Loucy (cell line): ENCODE data around the gene C3orf18.

ENCODE experiments used
- H2AFZ ChIP-seq: fragments of 200-600 bp; sonication (generic); 2 replicates; pipeline ENCODE4 v1.6.0; 2016; ENCODE audit warnings: antibody characterized with exemption, mild to moderate bottlenecking, low read length, moderate library complexity
- H3F3A ChIP-seq: fragments of 200-600 bp; 2 replicates; pipeline ENCODE4 v1.6.0; 2016; ENCODE audit warnings: antibody characterized with exemption, low read depth, mild to moderate bottlenecking
- H3K27me3 ChIP-seq: fragments of 200-600 bp; sonication (generic); 2 replicates; pipeline ENCODE4 v1.6.1; 2014; ENCODE audit warnings: low read length, mild to moderate bottlenecking; ENCODE audit not compliant: insufficient read depth, poor library complexity, severe bottlenecking
- H3K36me3 ChIP-seq: fragments of 200-600 bp; sonication (generic); 2 replicates; pipeline ENCODE4 v1.6.1; 2016; ENCODE audit warnings: low read length; ENCODE audit not compliant: insufficient read depth
- H3K4me1 ChIP-seq: fragments of 200-600 bp; sonication (generic); 2 replicates; pipeline ENCODE4 v1.5.1; 2014; ENCODE audit warnings: low read length, mild to moderate bottlenecking; ENCODE audit not compliant: insufficient read depth, poor library complexity, severe bottlenecking
- H3K4me2 ChIP-seq: fragments of 200-600 bp; sonication (generic); 2 replicates; pipeline ENCODE4 v1.6.0; 2014; ENCODE audit warnings: antibody characterized with exemption, low read length, low read depth, mild to moderate bottlenecking; ENCODE audit not compliant: poor library complexity, severe bottlenecking
- H3K4me3 ChIP-seq: fragments of 200-600 bp; sonication (generic); 2 replicates; pipeline ENCODE4 v1.5.1; 2014; ENCODE audit warnings: low read length, mild to moderate bottlenecking, mixed read lengths; ENCODE audit not compliant: poor library complexity, severe bottlenecking
- H3K79me2 ChIP-seq: fragments of 200-600 bp; sonication (generic); 2 replicates; pipeline ENCODE4 v1.6.1; 2014; ENCODE audit warnings: low read length; ENCODE audit not compliant: insufficient read depth
- H3K9ac ChIP-seq: fragments of 200-600 bp; sonication (generic); 2 replicates; pipeline ENCODE4 v1.6.0; 2014; ENCODE audit warnings: mild to moderate bottlenecking, low read depth, low read length, moderate library complexity; ENCODE audit not compliant: poor library complexity, severe bottlenecking
- H3K9me2 ChIP-seq: fragments of 200-600 bp; sonication (generic); replicated peaks from 2 replicates; pipeline ENCODE4 v1.6.1; 2016; ENCODE audit warnings: low read depth, low read length, mixed read lengths
- H3K9me3 ChIP-seq: fragments of 200-600 bp; sonication (generic); 2 replicates; pipeline ENCODE4 v1.6.1; 2014; ENCODE audit warnings: mild to moderate bottlenecking, antibody characterized with exemption, low read length, low read depth; ENCODE audit not compliant: insufficient read depth
- H4K20me1 ChIP-seq: fragments of 200-600 bp; sonication (generic); 2 replicates; pipeline ENCODE4 v1.6.0; 2014; ENCODE audit warnings: antibody characterized with exemption, low read length, mild to moderate bottlenecking; ENCODE audit not compliant: insufficient read depth, poor library complexity, severe bottlenecking
- EZH2phosphoT487 ChIP-seq: fragments of 200-600 bp; IDR thresholded peaks from 2 replicates; pipeline ENCODE4 v1.6.1; 2018; ENCODE audit warnings: antibody characterized with exemption, mild to moderate bottlenecking, moderate library complexity, borderline replicate concordance
- TF ChIP-seq, protein P1 (sequence below): fragments of 200-600 bp; sonication (generic); conservative IDR thresholded peaks from 2 replicates; pipeline ENCODE4 v1.5.1; 2014; ENCODE audit warnings: mild to moderate bottlenecking, antibody characterized with exemption, low read length

The C3orf18 gene

DNA sequence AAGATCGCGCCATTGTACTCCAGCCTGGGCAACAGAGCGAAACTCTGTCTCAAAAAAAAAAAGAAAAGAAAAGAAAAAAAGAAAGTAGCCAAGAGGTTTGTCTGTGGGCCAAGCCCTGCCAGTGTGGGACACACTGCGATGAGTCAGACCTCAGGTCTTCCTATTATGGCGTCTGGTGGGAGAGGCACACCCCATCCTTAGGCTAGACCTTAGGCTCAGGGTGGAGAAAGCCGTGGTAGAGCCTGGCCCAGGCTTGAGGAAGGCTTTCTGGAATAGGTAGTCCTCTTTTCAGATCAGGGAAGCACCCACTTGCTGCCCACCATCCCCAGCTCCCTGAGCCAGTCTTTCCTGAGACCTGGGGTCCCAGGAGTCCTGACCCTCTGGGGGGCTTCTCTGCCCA lies 7.8 kb upstream of the C3orf18 start:
- TF ChIP-seq, protein P1, sequence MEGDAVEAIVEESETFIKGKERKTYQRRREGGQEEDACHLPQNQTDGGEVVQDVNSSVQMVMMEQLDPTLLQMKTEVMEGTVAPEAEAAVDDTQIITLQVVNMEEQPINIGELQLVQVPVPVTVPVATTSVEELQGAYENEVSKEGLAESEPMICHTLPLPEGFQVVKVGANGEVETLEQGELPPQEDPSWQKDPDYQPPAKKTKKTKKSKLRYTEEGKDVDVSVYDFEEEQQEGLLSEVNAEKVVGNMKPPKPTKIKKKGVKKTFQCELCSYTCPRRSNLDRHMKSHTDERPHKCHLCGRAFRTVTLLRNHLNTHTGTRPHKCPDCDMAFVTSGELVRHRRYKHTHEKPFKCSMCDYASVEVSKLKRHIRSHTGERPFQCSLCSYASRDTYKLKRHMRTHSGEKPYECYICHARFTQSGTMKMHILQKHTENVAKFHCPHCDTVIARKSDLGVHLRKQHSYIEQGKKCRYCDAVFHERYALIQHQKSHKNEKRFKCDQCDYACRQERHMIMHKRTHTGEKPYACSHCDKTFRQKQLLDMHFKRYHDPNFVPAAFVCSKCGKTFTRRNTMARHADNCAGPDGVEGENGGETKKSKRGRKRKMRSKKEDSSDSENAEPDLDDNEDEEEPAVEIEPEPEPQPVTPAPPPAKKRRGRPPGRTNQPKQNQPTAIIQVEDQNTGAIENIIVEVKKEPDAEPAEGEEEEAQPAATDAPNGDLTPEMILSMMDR = no peak
- TF ChIP-seq EZH2phosphoT487 = no peak
- H3F3A ChIP-seq = no peaks in the 10 kb centered on the region
- H3K36me3 ChIP-seq = no peaks in the 10 kb centered on the region
- no peaks in the 10 kb centered on the region for H3K9me3 ChIP-seq
- H3K9ac ChIP-seq = no peak overlapping the region
- no peak overlapping the region for H3K4me3 ChIP-seq
- H4K20me1 ChIP-seq = no peaks in the 10 kb centered on the region
- no peaks in the 10 kb centered on the region for H3K9me2 ChIP-seq
- H3K79me2 ChIP-seq = peaks cover 3% of the 10 kb centered on the region; the same call in 1 of the 2 replicates
- H2AFZ ChIP-seq = no peak overlapping the region
- no peak overlapping the region for H3K4me2 ChIP-seq
- peaks cover 6% of the 10 kb centered on the region for H3K4me1 ChIP-seq
- no peaks in the 10 kb centered on the region for H3K27me3 ChIP-seq

DNA sequence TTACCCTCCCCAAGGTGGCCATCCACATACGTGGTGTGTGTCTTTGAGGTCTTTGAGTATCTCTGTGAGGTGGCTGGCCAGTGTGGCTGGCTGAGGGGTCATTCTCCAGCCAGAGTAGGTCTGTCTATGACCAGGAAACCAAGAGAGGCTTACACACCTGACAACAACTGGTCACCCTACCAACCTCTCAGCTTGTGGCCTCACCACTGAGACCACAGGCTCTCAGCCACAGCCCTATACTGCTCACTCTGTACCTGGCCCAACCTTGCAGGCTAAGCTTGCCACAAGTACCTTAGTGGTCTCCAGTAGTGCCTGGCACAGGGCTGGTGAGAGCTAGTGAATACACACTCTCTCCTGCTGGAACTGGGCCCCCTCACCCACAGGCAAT lies 6.9 kb upstream of the C3orf18 start:
- peaks cover 8% of the 10 kb centered on the region; the same call in 1 of the 2 replicates for H3K79me2 ChIP-seq
- no peaks in the 10 kb centered on the region for H3K9me3 ChIP-seq
- no peaks in the 10 kb centered on the region for H4K20me1 ChIP-seq
- H3K27me3 ChIP-seq = no peaks in the 10 kb centered on the region
- H3K9me2 ChIP-seq = no peaks in the 10 kb centered on the region
- H3K4me1 ChIP-seq = peaks cover 6% of the 10 kb centered on the region
- H3K4me2 ChIP-seq = no peak overlapping the region
- no peaks in the 10 kb centered on the region for H3K36me3 ChIP-seq
- H3K9ac ChIP-seq = no peak overlapping the region
- TF ChIP-seq EZH2phosphoT487 = no peak
- TF ChIP-seq, protein P1 = no peak
- H3K4me3 ChIP-seq = no peak overlapping the region
- no peak overlapping the region for H2AFZ ChIP-seq
- H3F3A ChIP-seq = no peaks in the 10 kb centered on the region

DNA sequence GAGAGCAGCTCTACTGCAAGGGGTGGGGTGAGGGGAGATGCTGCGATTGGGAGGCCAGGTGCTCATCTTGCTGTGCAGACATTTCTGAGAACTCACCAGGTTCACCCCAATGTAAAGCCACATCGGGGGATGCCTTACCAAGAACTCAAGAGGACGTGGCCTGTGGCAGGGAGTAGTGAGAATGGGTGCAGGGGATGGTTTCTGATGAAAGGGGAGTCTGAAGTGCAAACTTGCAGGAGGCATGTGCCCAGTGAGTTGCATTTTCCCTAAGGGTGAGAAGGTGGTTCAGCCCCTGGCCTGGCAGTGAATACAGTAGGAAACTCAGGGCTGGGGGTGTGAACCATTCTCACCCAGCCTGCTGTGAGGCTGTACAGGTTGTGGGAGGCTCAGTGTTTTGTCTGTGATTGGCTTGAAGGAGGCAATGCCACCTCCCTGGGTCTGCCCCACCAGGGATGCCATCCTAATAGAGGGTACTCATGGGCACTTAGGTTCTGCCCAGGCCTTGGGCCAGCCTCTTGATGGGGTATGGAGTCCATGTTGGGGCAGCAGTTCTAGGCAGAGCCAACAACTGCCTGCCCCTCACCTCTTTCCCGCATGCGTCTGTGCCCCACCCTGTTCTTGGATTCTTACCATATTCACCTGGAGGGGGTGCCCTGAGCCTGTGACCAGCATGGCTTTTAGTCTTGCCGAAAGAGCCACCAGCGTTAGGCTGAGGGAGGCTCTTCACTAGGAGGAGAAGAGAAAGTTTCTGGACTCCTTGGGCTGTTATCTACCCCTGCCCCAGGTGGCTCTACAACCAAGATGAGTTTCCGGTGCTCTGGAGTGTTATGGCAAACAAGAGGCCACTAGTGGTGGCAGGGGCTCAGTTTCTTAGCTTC lies 6.3 kb upstream of the C3orf18 start:
- Histone ChIP-seq H3K4me3 (no peak overlapping the region), H3K9me3 (no peaks in the 10 kb centered on the region), H3K79me2 (peaks cover 8% of the 10 kb centered on the region; the same call in 1 of the 2 replicates), H3K4me2 (no peak overlapping the region), H4K20me1 (no peaks in the 10 kb centered on the region), H2AFZ (no peak overlapping the region), H3K9ac (no peak overlapping the region), H3F3A (no peaks in the 10 kb centered on the region), H3K27me3 (no peaks in the 10 kb centered on the region), H3K4me1 (peaks cover 6% of the 10 kb centered on the region), H3K36me3 (no peaks in the 10 kb centered on the region), H3K9me2 (no peaks in the 10 kb centered on the region)
- TF ChIP-seq, protein P1 = no peak
- TF ChIP-seq EZH2phosphoT487 = no peak
